Heart left ventricle (tissue), 16 donors: ENCODE results near the gene SEMA6D. TPM values are rescaled to one million over a fixed set of nuclear protein-coding genes. Genes with fewer than 3 reads are reported as not detected.

Experiments
- ATAC-seq, 4 donors: fragments of 200-7000 bp; cut with Tn5 transposase; one replicate each; pipeline ENCODE4 v1.9.1; 2020 to 2022; ENCODE audit warnings: moderate library complexity in 4 of 4, mild to moderate bottlenecking in 3 of 4, moderate number of reproducible peaks in 1 of 4
- DNase-seq, 5 donors: peaks; one replicate each; pipeline ENCODE4 v3.0.0-alpha.2; 2020
- H3K27ac ChIP-seq, 12 donors: fragments of 200-600 bp; sonication (generic) in 4 of 12; one replicate each; pipeline versions ENCODE4 v1.5.0 to v1.8.0; 2016 to 2022; ENCODE audit warnings: mild to moderate bottlenecking in 2 of 12
- H3K27me3 ChIP-seq, 9 donors: fragments of 200-600 bp; sonication (generic) in 2 of 9; one replicate each; pipeline versions ENCODE4 v1.5.1 to v1.8.0; 2016 to 2022; ENCODE audit warnings: mild to moderate bottlenecking in 3 of 9
- H3K36me3 ChIP-seq, 9 donors: fragments of 200-600 bp; sonication (generic) in 2 of 9; one replicate each; pipeline versions ENCODE4 v1.5.0 to v1.8.0; 2018 to 2022; ENCODE audit warnings: mild to moderate bottlenecking in 2 of 9
- H3K4me1 ChIP-seq, 12 donors: fragments of 200-600 bp; sonication (generic) in 4 of 12; one replicate each; pipeline versions ENCODE4 v1.5.0 to v1.8.0; 2016 to 2022; ENCODE audit warnings: mild to moderate bottlenecking in 3 of 12
- H3K4me3 ChIP-seq, 12 donors: fragments of 200-600 bp; sonication (generic) in 4 of 12; one replicate each; pipeline versions ENCODE4 v1.5.0 to v1.8.0; 2017 to 2022; ENCODE audit warnings: mild to moderate bottlenecking in 9 of 12, moderate library complexity in 4 of 12
- H3K9me3 ChIP-seq, 12 donors: fragments of 200-600 bp; sonication (generic) in 4 of 12; one replicate each; pipeline versions ENCODE4 v1.5.0 to v1.8.0; 2016 to 2022; ENCODE audit warnings: mild to moderate bottlenecking in 1 of 12
- POLR2A ChIP-seq, 2 donors: fragments of 450-650 bp; IDR thresholded peaks; one replicate each; pipeline ENCODE4 v1.6.1; 2017; ENCODE audit warnings: antibody characterized with exemption in 2 of 2, mild to moderate bottlenecking in 2 of 2, moderate library complexity in 2 of 2
- WGBS, 4 donors: extraction: QIAGEN DNeasy Blood & Tissue Kit in 2 of 4; methylation state at CpG; one replicate each; pipeline versions ENCODE4 v1.1.5 to v1.1.7; 2013 to 2018; 5-methylcytosine and 5-hydroxymethylcytosine counted together
- intact Hi-C, 10 donors: fragments of 100-400 bp; cut with DNase I; formaldehyde crosslinking; loops; one replicate each; pipeline versions ENCODE4 v1.11.1 to v1.14.2; 2022
- polyA plus RNA-seq, 2 donors: library from polyadenylated mRNA; stranded (reverse); fragments of 200-250 nt; gene quantifications; one replicate each; pipeline ENCODE4 v1.2.3, GENCODE V29; 2013
- total RNA-seq, 9 donors: library from RNA; depleted of rRNA in 2 of 9; stranded (reverse); fragments of >200 nt in 2 of 9; fragmentation: NEBNext Ultra II Directional in 3 of 9; extraction: Animal tissue kit (Norgen Biotek cat#: 25700) in 3 of 9; gene quantifications; one replicate each; pipeline versions ENCODE4 v1.1.0 to v1.2.4, GENCODE V29; 2016 to 2023
- TF ChIP-seq, protein P1 (sequence below), 12 donors: fragments of 200-600 bp; sonication (generic) in 4 of 12; IDR thresholded peaks; one replicate each; pipeline versions ENCODE4 v1.5.0 to v1.8.0; 2018 to 2022; ENCODE audit warnings: antibody characterized with exemption in 12 of 12, mild to moderate bottlenecking in 5 of 12
- donor health status: ischemic (EF 13 %, LVEDD 7.1; RV severe dilation, severe dysfunction).
- donor health status: healthy with polysubstance abuse.
- donor health status: DM: no; HTN: yes; CAD: no.
- donor health status: DM: no; HTN: no; CAD: no.
- donor health status: ischemic (EF 25% LVEDD 6.9; RV normal size, moderate dysfunction).
- donor health status: ischemic (EF 25% LVEDD 5.7; RV mildly dilated, moderate dysfunction).
- donor health status: healthy.
- donor health status: DM: yes; HTN: yes; CAD: no.
- donor health status: ischemic (EF 35%, LVEDD 5.7; RV mildly dilated, moderate dysfunction).
- donor health status: nonischemic (EF 11% LVEDD 7.7; RV severe dilation, severe dysfunction).
- donor health status: DM: yes; HTN: yes; CAD: no.
- donor health status: PGD.
- donor health status: ischemic (EF 29% LVEDD 5.4; RV normal size, mild dysfunction).
- donor health status: nonischemic (EF 23%, LVEDD 6.1; RV moderate dilation, normal function).

The SEMA6D gene
- total and polyA plus RNA-seq, 11 donors, result 2.8 to 23.2 (median 10.8) TPM

DNA sequence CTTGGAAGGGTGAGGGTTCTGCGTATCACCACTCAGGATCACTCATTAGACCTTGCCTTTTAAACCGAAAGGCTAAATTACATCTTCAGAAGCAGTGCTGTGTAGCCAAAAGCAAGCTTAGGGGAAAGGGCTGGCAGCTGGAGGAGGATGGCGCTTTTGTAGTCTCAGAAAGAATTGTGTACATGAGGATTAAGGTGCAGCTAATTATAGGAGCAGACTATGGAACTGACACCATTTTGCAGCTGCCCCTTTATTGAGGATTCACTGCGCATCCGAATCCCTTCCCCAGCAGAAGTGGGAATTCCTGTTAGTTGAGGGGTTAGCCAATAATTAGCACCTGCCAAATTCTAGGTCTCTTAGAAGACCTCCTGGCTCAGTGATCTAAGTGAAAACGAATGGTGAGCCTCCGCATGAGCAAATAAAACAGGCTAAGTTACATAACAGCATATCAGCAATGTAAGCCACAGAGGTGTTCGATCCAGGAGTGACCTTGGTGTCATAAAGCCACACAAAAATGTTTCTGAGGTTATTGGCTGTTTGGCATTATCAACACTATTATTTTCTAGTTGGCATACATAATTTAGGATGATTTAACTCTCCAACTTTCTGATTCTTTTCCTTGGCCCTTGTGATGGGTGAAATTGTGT lies 42.6 kb upstream of the SEMA6D start:
- H3K36me3 ChIP-seq, result no peaks in the 10 kb centered on the region
- TF ChIP-seq POLR2A (IDR thresholded peaks at IDR 0.05), result no peak
- WGBS, 4 donors, result 92 to 97% (median 95%) methylated on average over 8 of the region's 8 CpGs
- DNase-seq (no peak), ATAC-seq (no peak)
- peaks cover 0 to 16% (median 9%) of the 10 kb centered on the region in 12 donors for H3K4me1 ChIP-seq
- no peak overlapping the region for H3K4me3 ChIP-seq
- peaks cover 0 to 3% (median 0%) of the 10 kb centered on the region in 9 donors for H3K27me3 ChIP-seq
- H3K9me3 ChIP-seq, result no peaks in the 10 kb centered on the region
- no peak overlapping the region for H3K27ac ChIP-seq
- intact Hi-C loops, result no loop called here

DNA sequence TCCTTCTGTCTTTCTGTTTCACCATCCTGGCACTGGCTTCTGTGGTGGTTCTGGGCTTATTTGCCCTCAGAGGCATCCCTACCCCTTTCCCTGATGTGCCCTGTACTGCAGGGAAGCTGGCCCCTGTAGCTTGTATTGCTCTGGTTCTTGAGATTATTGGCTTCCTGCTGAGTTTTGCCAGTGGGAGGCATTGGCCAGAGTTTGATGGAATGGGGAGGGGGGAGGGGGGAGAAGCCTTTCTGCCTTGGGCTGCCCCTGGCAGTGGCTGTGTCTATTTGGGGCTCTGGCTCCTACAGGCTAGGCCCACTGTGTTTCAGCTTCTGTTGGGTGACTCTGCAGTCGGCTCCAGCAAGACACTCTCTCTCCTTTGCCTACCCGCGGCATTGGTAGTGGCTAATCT lies 41.6 kb upstream of the SEMA6D start:
- intact Hi-C loops, result no loop called here
- TF ChIP-seq, protein P1, sequence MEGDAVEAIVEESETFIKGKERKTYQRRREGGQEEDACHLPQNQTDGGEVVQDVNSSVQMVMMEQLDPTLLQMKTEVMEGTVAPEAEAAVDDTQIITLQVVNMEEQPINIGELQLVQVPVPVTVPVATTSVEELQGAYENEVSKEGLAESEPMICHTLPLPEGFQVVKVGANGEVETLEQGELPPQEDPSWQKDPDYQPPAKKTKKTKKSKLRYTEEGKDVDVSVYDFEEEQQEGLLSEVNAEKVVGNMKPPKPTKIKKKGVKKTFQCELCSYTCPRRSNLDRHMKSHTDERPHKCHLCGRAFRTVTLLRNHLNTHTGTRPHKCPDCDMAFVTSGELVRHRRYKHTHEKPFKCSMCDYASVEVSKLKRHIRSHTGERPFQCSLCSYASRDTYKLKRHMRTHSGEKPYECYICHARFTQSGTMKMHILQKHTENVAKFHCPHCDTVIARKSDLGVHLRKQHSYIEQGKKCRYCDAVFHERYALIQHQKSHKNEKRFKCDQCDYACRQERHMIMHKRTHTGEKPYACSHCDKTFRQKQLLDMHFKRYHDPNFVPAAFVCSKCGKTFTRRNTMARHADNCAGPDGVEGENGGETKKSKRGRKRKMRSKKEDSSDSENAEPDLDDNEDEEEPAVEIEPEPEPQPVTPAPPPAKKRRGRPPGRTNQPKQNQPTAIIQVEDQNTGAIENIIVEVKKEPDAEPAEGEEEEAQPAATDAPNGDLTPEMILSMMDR (IDR thresholded peaks at IDR 0.05), result no peak
- no peak for TF ChIP-seq POLR2A (IDR thresholded peaks at IDR 0.05)
- WGBS, 4 donors, result 73 to 87% (median 83%) methylated on average over 3 of the region's 3 CpGs
- Histone ChIP-seq H3K4me3 (no peak overlapping the region), H3K27ac (no peak overlapping the region), H3K27me3 (peaks cover 0 to under 1% (median 0%) of the 10 kb centered on the region in 9 donors), H3K9me3 (no peaks in the 10 kb centered on the region), H3K36me3 (no peaks in the 10 kb centered on the region), H3K4me1 (peaks cover 0 to 16% (median 9%) of the 10 kb centered on the region in 12 donors)
- DNase-seq, result no peak
- no peak for ATAC-seq

DNA sequence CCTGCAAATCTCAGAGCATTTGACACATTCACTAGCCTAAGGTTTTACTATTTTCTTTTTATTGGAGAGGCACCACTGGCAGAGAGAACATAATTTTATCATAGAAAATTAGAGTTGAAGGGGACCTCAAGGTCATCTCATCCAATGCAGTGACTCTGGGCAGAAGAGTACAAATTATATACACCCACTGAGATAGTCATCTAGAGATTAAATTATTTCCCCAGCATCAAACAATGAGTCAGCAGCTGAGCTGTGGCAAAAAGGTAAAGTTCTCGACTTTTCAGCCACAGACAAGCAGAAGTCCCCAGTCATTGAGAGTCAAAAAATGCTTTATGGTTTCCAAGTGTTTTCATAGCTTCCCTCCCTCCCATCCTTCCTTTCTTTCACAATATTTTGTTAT lies 39.3 kb upstream of the SEMA6D start:
- no peaks in the 10 kb centered on the region for H3K36me3 ChIP-seq
- 85 to 94% (median 89%) methylated on average over 1 of the region's 1 CpG for WGBS, 4 donors
- H3K4me3 ChIP-seq, result no peak overlapping the region
- no peak for DNase-seq
- ATAC-seq, result no peak
- H3K4me1 ChIP-seq, result peaks cover 0 to 11% (median 8%) of the 10 kb centered on the region in 12 donors
- no peak overlapping the region for H3K27ac ChIP-seq
- H3K9me3 ChIP-seq, result no peaks in the 10 kb centered on the region
- intact Hi-C loops, result no loop called here
- TF ChIP-seq POLR2A (IDR thresholded peaks at IDR 0.05), result no peak
- TF ChIP-seq, protein P1 (IDR thresholded peaks at IDR 0.05), result no peak
- no peaks in the 10 kb centered on the region for H3K27me3 ChIP-seq

DNA sequence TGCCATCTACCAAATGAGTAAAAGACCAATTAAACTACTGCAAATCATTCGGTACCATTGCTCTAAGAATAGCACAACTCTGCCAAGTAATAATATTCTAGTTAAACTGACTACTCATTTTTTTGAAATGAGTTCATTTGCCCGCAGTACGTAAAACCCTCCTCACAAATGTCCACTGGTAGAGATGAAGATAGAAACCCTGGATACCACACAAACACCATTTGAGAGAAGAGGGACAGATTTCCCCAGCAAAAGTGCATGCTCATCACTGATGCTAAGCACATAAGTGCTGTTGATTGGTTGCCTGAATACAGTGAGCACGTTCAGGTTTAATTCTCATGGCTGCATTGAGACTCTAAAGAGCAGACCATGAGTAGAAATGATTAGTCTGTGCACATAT lies 34.6 kb upstream of the SEMA6D start:
- Histone ChIP-seq H3K27ac (no peak overlapping the region), H3K27me3 (no peaks in the 10 kb centered on the region), H3K9me3 (no peaks in the 10 kb centered on the region), H3K4me3 (no peak overlapping the region), H3K36me3 (no peaks in the 10 kb centered on the region), H3K4me1 (no peaks in the 10 kb centered on the region)
- ATAC-seq (no peak), DNase-seq (no peak)
- intact Hi-C loops, result no loop called here
- 93 to 95% (median 95%) methylated on average over 4 of the region's 4 CpGs for WGBS, 4 donors
- TF ChIP-seq, protein P1 (IDR thresholded peaks at IDR 0.05), result no peak
- no peak for TF ChIP-seq POLR2A (IDR thresholded peaks at IDR 0.05)
